Thyroid gland (tissue), 4 donors: ENCODE data around the gene FER1L5.

Source experiments
- CTCF ChIP-seq, 6 experiments: fragments of 200-600 bp in 3 of 6; fragments of 450-650 bp in 3 of 6; sonication (generic) in 3 of 6; IDR thresholded peaks; one replicate each; pipeline ENCODE4 v1.5.1; 2016 to 2019; ENCODE audit warnings: antibody characterized with exemption in 6 of 6, mild to moderate bottlenecking in 2 of 6, inconsistent platforms in 1 of 6, moderate library complexity in 1 of 6
- POLR2A ChIP-seq, 2 donors: fragments of 450-650 bp; IDR thresholded peaks; one replicate each; pipeline ENCODE4 v1.6.1; 2017; ENCODE audit warnings: antibody characterized with exemption in 2 of 2, mild to moderate bottlenecking in 2 of 2, moderate library complexity in 1 of 2

- TF ChIP-seq CTCF (IDR thresholded peaks at IDR 0.05) (no peak), POLR2A (IDR thresholded peaks at IDR 0.05) (no peak)
Measured at GRCh38 chr2:96669539-96670215, 27.1 kb downstream of the FER1L5 start.
